ENCODE measurements around the gene SRSF4.
"Not testable (repeated sequence)": the region's sequence is repeated elsewhere in the genome, so short reads cannot be mapped to it uniquely, and the experiment has no call there.

Gene SRSF4

GRCh38 chr1:29162476-29163138, 19.1 kb downstream of the SRSF4 start:
- no peak for DNase-seq

- no peak for DNase-seq
Observed at GRCh38 chr1:29162025-29162424, 19.7 kb downstream of the SRSF4 start.

GRCh38 chr1:29159773-29160172, 21.9 kb downstream of the SRSF4 start:
- no peak for DNase-seq

GRCh38 chr1:29157269-29157601, 24.5 kb downstream of the SRSF4 start:
- no peak for DNase-seq

GRCh38 chr1:29156543-29157268, 25.0 kb downstream of the SRSF4 start:
- no peak for DNase-seq

- no peak for DNase-seq
Observed at GRCh38 chr1:29152046-29152805, 29.5 kb downstream of the SRSF4 start.

GRCh38 chr1:29150346-29150745, 31.4 kb downstream of the SRSF4 start:
- DNase-seq: not testable (repeated sequence)

DNA sequence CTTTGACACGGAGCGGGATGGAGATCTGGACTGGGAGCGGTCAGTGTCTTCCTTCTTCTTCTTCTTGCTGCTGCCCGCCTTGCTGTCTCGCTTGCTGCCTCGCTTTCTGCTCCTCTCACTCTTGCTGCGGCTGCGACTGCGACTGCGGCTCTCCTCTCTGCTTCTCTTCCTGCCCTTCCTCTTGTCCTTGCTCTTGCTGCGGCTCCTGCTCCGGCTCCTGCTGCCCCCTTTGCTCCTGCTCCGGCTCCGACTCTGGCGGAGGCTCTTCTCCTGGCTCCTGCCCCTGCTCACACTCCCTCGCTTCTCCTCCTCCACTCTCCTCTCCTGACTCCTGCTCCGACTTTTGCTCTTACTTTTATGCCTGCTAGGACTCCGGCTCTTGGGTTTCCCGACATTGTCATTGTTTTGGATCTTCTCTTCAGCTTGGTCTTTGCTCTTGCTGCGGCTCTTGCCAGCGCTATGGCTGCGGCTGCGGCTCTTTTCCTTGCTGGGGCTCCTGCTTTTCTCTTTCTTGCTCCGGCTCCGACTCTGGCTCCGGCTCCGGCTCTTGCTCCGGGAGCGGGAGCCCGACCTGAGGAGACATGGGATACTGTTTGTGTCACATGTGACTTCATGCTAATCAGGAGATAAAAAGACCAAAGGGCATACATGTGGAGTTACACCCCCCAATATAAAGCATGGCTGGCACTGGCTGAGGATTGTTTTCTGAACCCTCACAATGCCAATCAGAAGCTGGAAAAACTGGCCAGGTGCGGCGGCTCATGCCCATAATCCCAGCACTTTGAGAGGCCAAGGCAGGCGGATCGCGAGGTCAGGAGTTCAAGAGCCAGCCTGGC, 32.8 kb downstream of the SRSF4 start:
- DNase-seq: no peak

GRCh38 chr1:29145739-29146437, 35.8 kb downstream of the SRSF4 start:
- DNase-seq: no peak

DNA sequence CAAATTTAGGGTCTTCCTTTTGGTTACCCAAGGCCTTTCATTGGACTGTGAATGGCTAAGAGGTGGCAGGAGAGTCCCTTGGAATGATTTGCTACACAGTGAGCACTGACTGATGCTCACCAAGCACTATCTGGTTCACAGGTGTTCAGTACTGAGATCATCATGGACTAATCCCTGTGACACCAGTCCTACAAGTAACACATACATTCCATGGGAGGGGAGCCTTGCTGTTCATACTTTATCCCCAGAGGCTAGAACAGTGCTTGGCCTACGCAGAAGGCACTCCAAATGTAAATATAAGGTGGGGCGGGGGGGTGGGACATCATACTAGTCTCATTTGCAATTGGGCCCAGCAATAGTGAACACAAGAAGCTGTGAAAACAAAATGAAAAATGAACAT, 37.5 kb downstream of the SRSF4 start:
- DNase-seq: no peak

DNA sequence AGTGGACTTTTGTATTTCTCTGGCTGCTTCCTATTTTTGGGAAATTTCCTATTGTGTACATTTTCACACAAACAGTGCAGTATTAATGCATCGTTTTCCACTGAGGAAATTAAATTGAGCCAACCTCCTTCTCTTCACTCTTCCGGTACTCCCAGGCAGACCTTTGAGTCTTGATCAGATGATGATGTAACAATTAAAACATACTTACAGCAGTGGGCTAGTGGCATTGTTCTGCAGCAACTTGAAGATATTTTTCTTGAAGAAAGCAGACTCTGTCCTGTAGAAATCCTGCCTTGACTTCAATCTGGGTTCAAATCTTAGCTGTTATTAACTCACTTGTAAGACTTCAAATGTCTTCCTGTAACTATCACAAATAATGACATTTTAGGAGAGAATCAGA, 39.0 kb downstream of the SRSF4 start:
- DNase-seq: no peak

DNA sequence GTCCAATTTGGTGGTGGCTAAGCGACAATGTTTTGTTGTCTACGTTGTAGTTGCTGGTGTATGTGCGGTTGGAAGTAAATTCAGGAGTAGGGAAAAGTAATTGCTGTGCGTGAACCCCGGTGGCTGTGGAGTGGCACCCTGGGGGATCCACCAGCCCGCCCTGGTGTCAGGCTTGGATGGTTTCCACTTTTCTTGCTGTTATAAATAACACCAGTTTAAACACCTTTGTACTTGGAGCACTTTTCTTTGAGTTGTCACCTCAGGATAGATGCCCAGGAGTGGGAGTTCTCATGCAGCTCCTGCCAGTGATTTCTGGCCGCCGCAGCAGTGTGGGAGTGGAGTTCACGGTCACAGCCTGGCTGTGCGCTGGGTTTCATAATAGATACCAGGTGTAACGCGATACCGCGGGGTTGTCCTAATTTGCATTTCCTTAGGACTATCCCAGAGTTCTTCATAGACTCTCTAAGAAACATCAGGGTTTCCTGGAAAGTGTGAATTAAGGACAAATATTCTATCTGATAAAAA, 45.2 kb downstream of the SRSF4 start:
- no peak for DNase-seq

GRCh38 chr1:29134695-29135028, 47.0 kb downstream of the SRSF4 start:
- no peak for DNase-seq

DNA sequence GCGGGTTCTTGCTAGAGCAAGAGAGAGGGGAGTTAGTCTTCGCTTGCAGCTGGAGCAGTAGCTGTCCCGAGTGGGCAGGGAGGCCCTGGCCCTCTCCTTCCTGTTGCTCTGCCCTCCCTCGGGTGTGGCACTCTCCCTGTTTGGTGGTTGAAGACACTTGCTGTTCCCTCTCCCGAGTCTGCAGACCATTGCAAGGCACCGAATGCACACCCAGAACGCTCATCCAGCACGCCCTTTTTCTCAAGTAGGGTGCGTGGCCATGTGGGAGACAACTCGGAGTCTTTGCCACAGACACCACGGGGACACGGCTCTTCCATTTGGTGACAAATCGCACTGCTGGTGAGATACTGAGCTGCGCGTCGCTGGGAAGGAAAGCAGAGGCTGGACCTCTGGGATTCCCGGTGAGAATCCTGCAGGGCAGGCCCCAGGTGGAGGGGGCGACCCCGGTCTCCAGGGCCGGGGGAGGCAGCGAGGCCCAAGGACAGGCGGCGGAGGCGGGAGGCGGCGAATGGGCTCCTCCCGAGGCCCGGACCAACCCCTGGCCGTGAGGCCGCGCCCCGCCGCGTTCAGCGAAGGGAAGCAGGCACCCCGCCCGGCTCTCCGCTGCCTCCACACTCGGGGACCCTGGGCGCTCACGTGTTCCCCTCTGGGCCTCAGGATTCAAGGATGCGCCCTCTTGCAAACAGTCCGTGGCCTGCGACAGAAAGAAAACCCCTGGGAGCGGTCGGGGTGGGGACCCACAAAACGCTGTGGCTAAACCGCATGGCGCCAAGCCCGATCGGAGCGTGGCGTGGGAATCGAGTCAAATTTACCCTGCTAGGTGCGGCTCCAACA, 47.6 kb downstream of the SRSF4 start:
- no peak for DNase-seq

GRCh38 chr1:29131056-29131455, 50.6 kb downstream of the SRSF4 start:
- not testable (repeated sequence) for DNase-seq

- no peak for DNase-seq
Observed at GRCh38 chr1:29129916-29130315, 51.8 kb downstream of the SRSF4 start.

DNA sequence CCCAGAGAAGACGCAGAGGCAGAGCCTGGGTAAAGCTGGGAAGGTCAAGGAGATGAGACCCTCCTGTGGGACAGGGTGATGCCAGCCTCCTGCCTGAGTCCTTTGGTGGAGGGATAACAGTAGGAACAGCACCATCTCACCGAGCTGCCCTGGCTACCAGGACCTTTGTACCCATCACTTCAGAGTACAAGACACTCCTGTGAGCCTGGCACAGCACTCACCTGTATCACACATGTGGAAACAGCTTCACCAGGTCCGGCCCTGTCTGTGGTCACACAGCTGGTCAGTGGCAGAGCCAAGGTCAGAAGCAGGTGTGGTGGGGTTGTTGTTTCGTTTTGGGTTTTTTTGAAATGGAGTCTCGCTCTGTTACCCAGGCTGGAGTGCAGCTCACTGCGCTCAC, 53.0 kb downstream of the SRSF4 start:
- DNase-seq: no peak

- no peak for DNase-seq
Observed at GRCh38 chr1:29126198-29126597, 55.5 kb downstream of the SRSF4 start.

GRCh38 chr1:29125788-29126187, 55.9 kb downstream of the SRSF4 start:
- DNase-seq: no peak

DNA sequence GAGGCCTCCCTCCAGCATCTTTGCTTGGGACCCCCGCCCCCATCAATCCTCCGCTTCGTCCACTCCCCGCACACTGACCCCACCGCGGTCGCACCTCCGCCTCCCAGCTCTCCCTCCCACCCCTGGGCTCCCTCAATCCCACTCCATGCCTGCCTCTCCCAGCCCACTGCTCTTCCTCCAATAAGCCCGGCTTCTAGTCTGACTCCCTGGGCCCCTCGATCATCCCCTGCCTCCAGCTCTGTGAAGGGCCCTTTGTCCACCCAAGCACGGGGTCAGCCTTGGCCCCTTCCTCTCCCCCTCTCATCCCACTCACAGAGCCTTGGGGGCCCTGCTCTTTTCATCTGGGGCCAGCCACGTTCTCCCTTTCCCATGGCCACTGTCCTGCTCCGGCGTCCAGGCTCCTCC, 56.5 kb downstream of the SRSF4 start:
- DNase-seq: no peak

Measured in activated gamma-delta T cell (primary cell).